ENCODE data around the gene CORO1C. TPM values are rescaled to one million over a fixed set of nuclear protein-coding genes. Genes with fewer than 3 reads are reported as not detected.

The CORO1C gene
- total and polyA plus RNA-seq, 4 donors, result 23.2 to 58.6 (median 41.9) TPM

GRCh38 chr12:108629824-108630476, 101.4 kb downstream of the CORO1C start:
- H3K9me3 ChIP-seq (ENCODE audit: control insufficient read depth in 4 of 4, low read length in 3 of 4), result no peaks in the 10 kb centered on the region
- no peaks in the 10 kb centered on the region for H3K36me3 ChIP-seq (ENCODE audit: control insufficient read depth in 4 of 4, insufficient read depth in 3 of 4, low read depth in 1 of 4, low read length in 3 of 4)
- H3K9ac ChIP-seq (ENCODE audit: low read depth in 1 of 2, low read length in 2 of 2), result no peak overlapping the region
- DNase-seq (ENCODE audit: low spot score), result peak; percentile 52
- H3K27me3 ChIP-seq (ENCODE audit: control insufficient read depth in 4 of 4, insufficient read depth in 4 of 4, low read length in 3 of 4), result no peaks in the 10 kb centered on the region
- H3K27ac ChIP-seq (ENCODE audit: low read depth in 1 of 2, low read length in 2 of 2), result peak overlapping the region in 1 of 2 donors; percentile 22
- TF ChIP-seq RXRA (IDR thresholded peaks at IDR 0.05), result no peak
- no peak for TF ChIP-seq HNF4G (IDR thresholded peaks at IDR 0.05)
- TF ChIP-seq FOXA2 (IDR thresholded peaks at IDR 0.05), result no peak
- TF ChIP-seq GABPA (IDR thresholded peaks at IDR 0.05 in 1 of 2, conservative IDR thresholded peaks at IDR 0.05 in 1 of 2), result no peak
- H3K4me3 ChIP-seq (ENCODE audit: low read depth in 1 of 3, low read length in 3 of 3), result no peak overlapping the region
- H3K4me1 ChIP-seq (ENCODE audit: control insufficient read depth in 4 of 4, insufficient read depth in 4 of 4, low read length in 3 of 4), result peaks cover 0 to 2% (median 0%) of the 10 kb centered on the region in 4 donors
- WGBS, result 79% methylated on average over 17 of the region's 17 CpGs

- no peak overlapping the region for H3K9ac ChIP-seq (ENCODE audit: low read depth in 1 of 2, low read length in 2 of 2)
- H3K27me3 ChIP-seq (ENCODE audit: control insufficient read depth in 4 of 4, insufficient read depth in 4 of 4, low read length in 3 of 4), result no peaks in the 10 kb centered on the region
- H3K27ac ChIP-seq (ENCODE audit: low read depth in 1 of 2, low read length in 2 of 2), result peak overlapping the region in 1 of 2 donors; percentile 8
- no peaks in the 10 kb centered on the region for H3K9me3 ChIP-seq (ENCODE audit: control insufficient read depth in 4 of 4, low read length in 3 of 4)
- WGBS, result 89% methylated on average over 5 of the region's 5 CpGs
- no peaks in the 10 kb centered on the region for H3K36me3 ChIP-seq (ENCODE audit: control insufficient read depth in 4 of 4, insufficient read depth in 3 of 4, low read depth in 1 of 4, low read length in 3 of 4)
- no peak for DNase-seq (ENCODE audit: low spot score)
- peaks cover 0 to 2% (median 0%) of the 10 kb centered on the region in 4 donors for H3K4me1 ChIP-seq (ENCODE audit: control insufficient read depth in 4 of 4, insufficient read depth in 4 of 4, low read length in 3 of 4)
- TF ChIP-seq ATF3 (IDR thresholded peaks at IDR 0.05) (no peak), MAX (IDR thresholded peaks at IDR 0.05) (no peak), GABPA (IDR thresholded peaks at IDR 0.05 in 1 of 2, conservative IDR thresholded peaks at IDR 0.05 in 1 of 2) (no peak), REST (IDR thresholded peaks at IDR 0.05) (no peak), FOXA1 (IDR thresholded peaks at IDR 0.05) (no peak), ZBTB33 (IDR thresholded peaks at IDR 0.05) (no peak), CTCF (IDR thresholded peaks at IDR 0.05; ENCODE audit: low read depth, low read length, missing input control) (no peak), RXRA (IDR thresholded peaks at IDR 0.05) (no peak), RAD21 (IDR thresholded peaks at IDR 0.05) (no peak), EGR1 (IDR thresholded peaks at IDR 0.05; ENCODE audit: low read depth in 2 of 2) (no peak)
- no peak overlapping the region for H3K4me3 ChIP-seq (ENCODE audit: low read depth in 1 of 3, low read length in 3 of 3)
These were observed 102.2 kb downstream of the CORO1C start for GRCh38 chr12:108629151-108629550.

Data from liver (tissue), 9 donors.